GM19238 (cell line): ENCODE results near the gene CDC42SE2.

Experiments used
- DNase-seq: peaks from one replicate; pipeline ENCODE4 v3.0.0; 2011; ENCODE audit warnings: low spot score; ENCODE audit not compliant: insufficient read length

The CDC42SE2 gene

DNA sequence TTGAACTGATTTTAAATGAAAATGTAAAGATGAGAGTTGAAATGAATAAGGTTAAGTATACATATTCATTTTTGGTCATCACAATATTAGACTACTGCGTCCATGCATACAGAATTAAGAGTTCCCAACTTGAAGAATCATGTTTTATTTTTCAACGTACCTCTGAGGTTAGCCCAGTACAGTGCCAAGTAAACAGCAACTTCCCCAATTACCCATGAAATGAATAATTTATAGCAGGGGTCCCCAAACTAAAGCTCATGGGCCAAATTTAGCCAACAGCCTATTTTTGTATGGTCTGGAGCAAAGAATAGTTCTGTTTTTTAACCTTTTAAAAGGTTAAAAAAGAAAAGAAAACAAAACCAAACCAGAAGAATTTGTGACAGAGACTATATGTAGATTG lies 167.9 kb downstream of the CDC42SE2 start:
- no peak for DNase-seq

DNA sequence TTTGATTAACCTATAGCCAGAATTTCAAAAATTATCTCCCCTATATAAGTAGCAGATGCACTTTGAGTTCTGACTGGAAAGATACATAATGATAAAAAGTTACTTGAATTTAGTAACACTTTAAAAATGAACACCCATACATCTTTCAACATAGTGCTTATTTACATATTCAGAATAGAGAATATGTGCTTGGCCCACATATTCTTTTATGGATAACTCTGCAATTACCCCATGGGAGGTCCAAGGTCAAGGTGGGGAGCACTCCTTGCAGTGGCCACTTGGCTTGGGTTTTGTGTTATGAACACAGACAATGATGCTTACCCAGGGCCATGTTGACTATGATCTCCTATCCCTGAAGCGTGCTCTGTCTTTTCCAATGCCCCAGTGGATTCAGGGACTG lies 169.3 kb downstream of the CDC42SE2 start:
- no peak for DNase-seq

- DNase-seq = no peak
These were observed 172.2 kb downstream of the CDC42SE2 start for GRCh38 chr5:131436081-131436480.

- no peak for DNase-seq
These were observed 177.3 kb downstream of the CDC42SE2 start for GRCh38 chr5:131441184-131441583.
